Activated CD8-positive, alpha-beta memory T cell treated with anti-CD3 and anti-CD28 coated beads, Interleukin-2, amount 10 ng/mL, durations not matched to agents 7 days and 5 days (primary cell): ENCODE results near the gene DNAH10. TPM values are rescaled to one million over a fixed set of nuclear protein-coding genes. Genes with fewer than 3 reads are reported as not detected.

Experiments
- ATAC-seq: fragments of 150-1000 bp; cut with Tn5 transposase; one replicate; pipeline ENCODE4 v1.10.0; 2021; ENCODE audit warnings: moderate library complexity
- CTCF ChIA-PET: fragments of 350-600 bp; sonication (Branson Sonifier 250); formaldehyde crosslinking; loops from one replicate; lab custom pipeline; 2021; ENCODE audit warnings: antibody characterized with exemption; lab: Charles Lee
- DNase-seq: peaks from one replicate; pipeline ENCODE4 v3.0.0-alpha.2; 2020
- H3K27ac Mint-ChIP-seq: one replicate; pipeline ENCODE4 v1.8.0; 2021; ENCODE audit warnings: mild to moderate bottlenecking, mixed read lengths
- H3K27me3 Mint-ChIP-seq: one replicate; pipeline ENCODE4 v1.8.0; 2021; ENCODE audit warnings: mixed read lengths
- H3K36me3 Mint-ChIP-seq: one replicate; pipeline ENCODE4 v1.8.0; 2021; ENCODE audit warnings: mild to moderate bottlenecking, mixed read lengths
- H3K4me1 Mint-ChIP-seq: one replicate; pipeline ENCODE4 v1.8.0; 2021; ENCODE audit warnings: mixed read lengths
- H3K4me3 Mint-ChIP-seq: one replicate; pipeline ENCODE4 v1.8.0; 2021; ENCODE audit warnings: mild to moderate bottlenecking, moderate library complexity, mixed read lengths
- H3K9me3 Mint-ChIP-seq: one replicate; pipeline ENCODE4 v1.8.0; 2022; ENCODE audit warnings: low read depth, mixed read lengths
- total RNA-seq, 2 experiments: library from RNA; stranded (reverse); gene quantifications; one replicate each; pipeline ENCODE4 v1.2.3, GENCODE V29; 2021

DNAH10 gene
- total RNA-seq, 2 experiments from 2014 or later = 0.05 to 0.76 TPM

DNA sequence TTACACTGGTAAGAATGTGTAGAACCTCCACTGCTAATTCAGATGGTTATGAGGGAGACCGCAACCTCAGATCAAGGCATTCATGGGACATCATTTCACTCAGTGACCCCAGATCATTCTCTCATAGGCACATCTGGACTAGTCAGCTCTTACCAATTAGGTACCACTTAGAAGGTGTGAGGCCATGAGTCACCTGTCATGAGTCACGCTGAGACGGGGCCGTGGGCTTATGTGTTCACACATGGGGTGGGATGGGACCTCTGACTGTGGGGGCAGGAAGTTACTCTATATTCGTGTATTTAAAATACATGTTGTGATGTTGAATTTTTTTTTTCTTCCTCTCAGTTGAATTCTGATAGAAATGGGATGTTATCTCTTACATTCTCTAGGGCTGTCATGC lies 154.6 kb downstream of the DNAH10 start:
- DNase-seq (peak; percentile 62), ATAC-seq (peak; percentile 69)
- Mint-ChIP-seq H3K4me1 (peaks cover 6% of the 10 kb centered on the region), H3K4me3 (no peak overlapping the region), H3K27me3 (peaks cover 2% of the 10 kb centered on the region), H3K36me3 (no peaks in the 10 kb centered on the region), H3K9me3 (no peaks in the 10 kb centered on the region), H3K27ac (no peak overlapping the region)
- CTCF ChIA-PET = no interaction called here

DNA sequence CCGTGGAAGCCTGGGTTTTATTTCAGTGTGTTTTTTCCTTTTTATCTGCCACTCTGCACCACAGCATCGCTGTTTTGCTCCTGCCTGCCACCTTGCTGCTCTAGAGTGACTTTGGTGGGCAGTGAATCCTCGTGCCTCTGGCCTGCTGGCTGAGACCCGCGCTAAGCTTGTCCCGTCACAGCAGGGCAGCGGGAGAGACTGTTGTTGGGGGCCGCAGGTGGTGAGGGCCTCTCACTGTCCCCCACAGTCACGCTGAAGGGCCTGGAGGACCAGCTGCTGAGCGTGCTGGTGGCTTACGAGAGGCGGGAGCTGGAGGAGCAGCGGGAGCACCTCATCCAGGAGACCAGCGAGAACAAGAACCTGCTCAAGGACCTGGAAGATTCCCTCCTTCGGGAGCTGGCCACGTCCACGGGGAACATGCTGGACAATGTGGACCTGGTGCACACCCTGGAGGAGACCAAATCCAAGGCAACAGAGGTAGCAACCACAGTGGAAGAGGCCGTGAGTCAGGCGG lies 155.3 kb downstream of the DNAH10 start:
- CTCF ChIA-PET = interaction anchor here (0.9 kb wide), 1 partner anchor 12 kb away, joined by 3 read pairs; no protein-coding TSS in a partner anchor
- Mint-ChIP-seq H3K4me1 (peaks cover 6% of the 10 kb centered on the region), H3K36me3 (no peaks in the 10 kb centered on the region), H3K4me3 (no peak overlapping the region), H3K27me3 (peaks cover 2% of the 10 kb centered on the region), H3K27ac (no peak overlapping the region), H3K9me3 (no peaks in the 10 kb centered on the region)
- ATAC-seq (no peak), DNase-seq (no peak)

- no peaks in the 10 kb centered on the region for H3K9me3 Mint-ChIP-seq
- H3K36me3 Mint-ChIP-seq = no peaks in the 10 kb centered on the region
- H3K27me3 Mint-ChIP-seq = peaks cover 6% of the 10 kb centered on the region
- no peak for DNase-seq
- CTCF ChIA-PET = no interaction called here
- peaks cover 6% of the 10 kb centered on the region for H3K4me1 Mint-ChIP-seq
- H3K27ac Mint-ChIP-seq = no peak overlapping the region
- no peak overlapping the region for H3K4me3 Mint-ChIP-seq
- ATAC-seq = no peak
Observed at GRCh38 chr12:123919980-123920360, 157.9 kb downstream of the DNAH10 start.

GRCh38 chr12:123923038-123923437 lies 160.9 kb downstream of the DNAH10 start:
- no peak for DNase-seq
- Mint-ChIP-seq H3K36me3 (no peaks in the 10 kb centered on the region), H3K4me1 (no peaks in the 10 kb centered on the region), H3K4me3 (no peak overlapping the region), H3K27me3 (peaks cover 11% of the 10 kb centered on the region), H3K9me3 (no peaks in the 10 kb centered on the region), H3K27ac (no peak overlapping the region)
- no peak for ATAC-seq
- CTCF ChIA-PET = no interaction called here

- H3K27ac Mint-ChIP-seq = no peak overlapping the region
Observed at GRCh38 chr12:123923927-123924326, 161.8 kb downstream of the DNAH10 start.

DNA sequence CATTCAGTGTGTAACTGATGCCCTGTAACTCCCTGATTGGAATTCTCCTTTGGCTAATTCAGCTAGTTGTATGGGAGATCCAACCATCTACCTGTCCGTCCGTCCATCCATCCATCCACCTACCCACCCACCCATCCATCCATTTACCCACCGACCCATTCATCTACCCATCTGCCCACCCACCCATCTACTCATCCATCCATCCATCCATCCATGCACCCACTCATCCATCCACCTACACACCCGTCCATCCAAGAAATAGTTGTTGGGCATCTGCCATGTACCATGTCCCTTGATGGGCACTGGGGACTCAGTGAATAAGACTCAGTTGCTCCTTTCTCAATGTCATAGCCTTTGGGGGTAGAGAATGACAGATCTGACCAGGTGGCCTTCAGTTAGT lies 162.4 kb downstream of the DNAH10 start:
- ATAC-seq = no peak
- Mint-ChIP-seq H3K4me1 (no peaks in the 10 kb centered on the region), H3K27ac (no peak overlapping the region), H3K36me3 (no peaks in the 10 kb centered on the region), H3K4me3 (no peak overlapping the region), H3K9me3 (no peaks in the 10 kb centered on the region), H3K27me3 (peaks cover 11% of the 10 kb centered on the region)
- CTCF ChIA-PET = no interaction called here
- DNase-seq = no peak

More at GRCh38 chr12:123923927-123924326, 161.8 kb downstream of the DNAH10 start:
- H3K4me3 Mint-ChIP-seq = no peak overlapping the region
- H3K4me1 Mint-ChIP-seq = no peaks in the 10 kb centered on the region
- ATAC-seq = no peak
- no peaks in the 10 kb centered on the region for H3K9me3 Mint-ChIP-seq
- no peaks in the 10 kb centered on the region for H3K36me3 Mint-ChIP-seq
- peaks cover 11% of the 10 kb centered on the region for H3K27me3 Mint-ChIP-seq
- CTCF ChIA-PET = no interaction called here
- no peak for DNase-seq

- ATAC-seq = no peak
- no peak for DNase-seq
- no peaks in the 10 kb centered on the region for H3K36me3 Mint-ChIP-seq
- H3K27ac Mint-ChIP-seq = no peak overlapping the region
- peaks cover 24% of the 10 kb centered on the region for H3K27me3 Mint-ChIP-seq
- no peak overlapping the region for H3K4me3 Mint-ChIP-seq
- H3K4me1 Mint-ChIP-seq = peaks cover 13% of the 10 kb centered on the region
- CTCF ChIA-PET = interaction anchor here (0.6 to 2.7 kb wide), 2 partner anchors 11 to 23 kb away, joined by 3 to 7 read pairs; no protein-coding TSS in a partner anchor
- H3K9me3 Mint-ChIP-seq = no peaks in the 10 kb centered on the region
Observed at GRCh38 chr12:123928274-123928865, 166.3 kb downstream of the DNAH10 start.

DNA sequence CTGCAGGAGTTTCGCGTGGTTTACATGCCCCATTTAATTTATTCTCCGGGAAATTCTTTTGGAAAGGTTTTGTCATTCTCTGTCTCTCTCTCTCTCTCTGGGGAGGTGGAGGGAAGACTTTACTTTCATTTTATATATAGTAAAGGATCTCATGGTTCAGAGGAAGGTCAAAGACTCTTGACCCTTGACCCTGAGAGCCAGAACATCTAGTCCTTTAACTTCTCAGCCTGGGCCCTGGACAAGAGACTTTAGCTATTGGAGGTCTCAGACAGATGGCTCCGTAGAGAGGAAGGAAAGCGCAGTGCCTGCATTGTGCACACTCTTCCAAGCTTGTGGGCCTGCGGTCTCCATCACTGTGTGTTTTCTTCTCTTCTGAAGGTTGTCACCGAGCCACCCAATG lies 166.8 kb downstream of the DNAH10 start:
- CTCF ChIA-PET = interaction anchor here (0.6 to 2.7 kb wide), 3 partner anchors 10 to 23 kb away, joined by 3 to 7 read pairs (median 4); no protein-coding TSS in a partner anchor
- no peak for ATAC-seq
- Mint-ChIP-seq H3K36me3 (no peaks in the 10 kb centered on the region), H3K27ac (no peak overlapping the region), H3K4me1 (peaks cover 14% of the 10 kb centered on the region), H3K9me3 (no peaks in the 10 kb centered on the region), H3K4me3 (no peak overlapping the region), H3K27me3 (peaks cover 24% of the 10 kb centered on the region)
- DNase-seq = no peak

GRCh38 chr12:123929946-123930583 lies 168.0 kb downstream of the DNAH10 start:
- Mint-ChIP-seq H3K27me3 (peaks cover 24% of the 10 kb centered on the region), H3K36me3 (no peaks in the 10 kb centered on the region), H3K27ac (no peak overlapping the region), H3K4me1 (peaks cover 15% of the 10 kb centered on the region), H3K4me3 (no peak overlapping the region), H3K9me3 (no peaks in the 10 kb centered on the region)
- CTCF ChIA-PET = interaction anchor here (1.1 to 2.7 kb wide), 3 partner anchors 9 to 25 kb away, joined by 4 to 7 read pairs (median 4); no protein-coding TSS in a partner anchor
- ATAC-seq (no peak), DNase-seq (no peak)

GRCh38 chr12:123931686-123932321 lies 169.7 kb downstream of the DNAH10 start:
- H3K4me3 Mint-ChIP-seq = no peak overlapping the region
- no peak overlapping the region for H3K27ac Mint-ChIP-seq
- peaks cover 16% of the 10 kb centered on the region for H3K4me1 Mint-ChIP-seq
- peaks cover 21% of the 10 kb centered on the region for H3K27me3 Mint-ChIP-seq
- CTCF ChIA-PET = interaction anchor here (0.7 to 1.9 kb wide), 2 partner anchors 27 to 55 kb away, joined by 3 to 5 read pairs; no protein-coding TSS in a partner anchor
- H3K9me3 Mint-ChIP-seq = no peaks in the 10 kb centered on the region
- H3K36me3 Mint-ChIP-seq = no peaks in the 10 kb centered on the region
- peak; percentile 46 for ATAC-seq
- DNase-seq = no peak

GRCh38 chr12:123933214-123933613 lies 171.1 kb downstream of the DNAH10 start:
- no peak overlapping the region for H3K27ac Mint-ChIP-seq
- no peak overlapping the region for H3K4me3 Mint-ChIP-seq
- DNase-seq (no peak), ATAC-seq (no peak)
- CTCF ChIA-PET = interaction anchor here (1.9 kb wide), 1 partner anchor 54 kb away, joined by 5 read pairs; no protein-coding TSS in a partner anchor
- peaks cover 19% of the 10 kb centered on the region for H3K27me3 Mint-ChIP-seq
- H3K9me3 Mint-ChIP-seq = no peaks in the 10 kb centered on the region
- H3K4me1 Mint-ChIP-seq = peaks cover 25% of the 10 kb centered on the region
- peaks cover 3% of the 10 kb centered on the region for H3K36me3 Mint-ChIP-seq

GRCh38 chr12:123934016-123934620 lies 172.0 kb downstream of the DNAH10 start:
- peaks cover 19% of the 10 kb centered on the region for H3K27me3 Mint-ChIP-seq
- H3K27ac Mint-ChIP-seq = no peak overlapping the region
- no peak for DNase-seq
- CTCF ChIA-PET = no interaction called here
- no peak for ATAC-seq
- no peak overlapping the region for H3K4me3 Mint-ChIP-seq
- no peaks in the 10 kb centered on the region for H3K9me3 Mint-ChIP-seq
- H3K36me3 Mint-ChIP-seq = peaks cover 3% of the 10 kb centered on the region
- peaks cover 34% of the 10 kb centered on the region for H3K4me1 Mint-ChIP-seq

- H3K27me3 Mint-ChIP-seq = peaks cover 19% of the 10 kb centered on the region
- DNase-seq (no peak), ATAC-seq (no peak)
- peaks cover 3% of the 10 kb centered on the region for H3K36me3 Mint-ChIP-seq
- H3K9me3 Mint-ChIP-seq = no peaks in the 10 kb centered on the region
- peaks cover 35% of the 10 kb centered on the region for H3K4me1 Mint-ChIP-seq
- no peak overlapping the region for H3K4me3 Mint-ChIP-seq
- H3K27ac Mint-ChIP-seq = no peak overlapping the region
- CTCF ChIA-PET = no interaction called here
Observed at GRCh38 chr12:123934829-123935228, 172.7 kb downstream of the DNAH10 start.
